ENCODE data around the gene CLDN15. TPM values are rescaled to one million over a fixed set of nuclear protein-coding genes. Genes with fewer than 3 reads are reported as not detected.

Gene CLDN15
- total RNA-seq = 3.6 and 5.9 TPM in 2 replicates

GRCh38 chr7:101237206-101238067, at the start of gene CLDN15:
Gene CLDN15 (minus strand): TSS chr7:101237802. CDS start chr7:101237581, 221 bp downstream.

GRCh38 chr7:101244375-101245146, 7.0 kb upstream of the CLDN15 start, which contains the start of gene FIS1:
Gene FIS1 (minus strand): TSS chr7:101245081. CDS start chr7:101245004, 77 bp downstream.

GRCh38 chr7:101217388-101218235, 20.0 kb downstream of the CLDN15 start, which contains the start of the genes PLOD3 and ZNHIT1:
Gene PLOD3 (minus strand): TSS chr7:101217581. CDS start chr7:101217274, 307 bp downstream.
Gene ZNHIT1 (plus strand): TSS chr7:101218165. CDS start chr7:101218196, 31 bp downstream.

GRCh38 chr7:101200862-101201599, 36.6 kb downstream of the CLDN15 start, which contains the start of gene MOGAT3:
Gene MOGAT3 (minus strand): TSS chr7:101201036. CDS start chr7:101200854, 182 bp downstream.

Small RNAs within 50 kb of the gene (small RNA-seq; reads per million reads assigned to genes)
- not detected for gene RNU6-1104P (ENCODE audit: low replicate concordance)

Other genes starting within 250 kb of the CLDN15 start
- gene MUC17, start 217.7 kb downstream of the CLDN15 start, total RNA-seq = not detected in 2 replicates
- 12.9 and 18.8 TPM in 2 replicates for gene TRIM56, start 152.3 kb downstream of the CLDN15 start, total RNA-seq
- 1,212 and 2,489 TPM in 2 replicates for gene SERPINE1, start 110.7 kb downstream of the CLDN15 start, total RNA-seq
- gene AP1S1, start 83.3 kb downstream of the CLDN15 start, total RNA-seq = 100 and 148 TPM in 2 replicates
- gene VGF, start 72.2 kb downstream of the CLDN15 start, total RNA-seq = not detected in 2 replicates
- gene NAT16, start 57.5 kb downstream of the CLDN15 start, total RNA-seq = not detected in 2 replicates
- not detected in 2 replicates for gene MOGAT3, start 36.8 kb downstream of the CLDN15 start, total RNA-seq
- gene PLOD3, start 20.2 kb downstream of the CLDN15 start, total RNA-seq = 101 and 108 TPM in 2 replicates
- 70.2 and 76.6 TPM in 2 replicates for gene ZNHIT1, start 19.6 kb downstream of the CLDN15 start, total RNA-seq
- gene FIS1, start 7.3 kb upstream of the CLDN15 start, total RNA-seq = 97.4 and 164 TPM in 2 replicates
- 24.2 and 32.4 TPM in 2 replicates for gene IFT22, start 84.0 kb upstream of the CLDN15 start, total RNA-seq
- gene COL26A1, start 125.1 kb upstream of the CLDN15 start, total RNA-seq = not detected in 2 replicates

Data from placental pericyte (primary cell).